ENCODE results near the gene HABP4.

HABP4 gene

GRCh38 chr9:96515621-96516470, 65.9 kb downstream of the HABP4 start:
- peaks cover 27% of the 10 kb centered on the region for H3K36me3 ChIP-seq

GRCh38 chr9:96519095-96519494, 69.1 kb downstream of the HABP4 start:
- H3K4me1 ChIP-seq (ENCODE audit: control insufficient read depth in 1 of 2, insufficient read depth in 1 of 2, low read depth in 1 of 2, low read length in 1 of 2): peaks cover 13 to 16% of the 10 kb centered on the region in 2 experiments
- TF ChIP-seq, protein P1, sequence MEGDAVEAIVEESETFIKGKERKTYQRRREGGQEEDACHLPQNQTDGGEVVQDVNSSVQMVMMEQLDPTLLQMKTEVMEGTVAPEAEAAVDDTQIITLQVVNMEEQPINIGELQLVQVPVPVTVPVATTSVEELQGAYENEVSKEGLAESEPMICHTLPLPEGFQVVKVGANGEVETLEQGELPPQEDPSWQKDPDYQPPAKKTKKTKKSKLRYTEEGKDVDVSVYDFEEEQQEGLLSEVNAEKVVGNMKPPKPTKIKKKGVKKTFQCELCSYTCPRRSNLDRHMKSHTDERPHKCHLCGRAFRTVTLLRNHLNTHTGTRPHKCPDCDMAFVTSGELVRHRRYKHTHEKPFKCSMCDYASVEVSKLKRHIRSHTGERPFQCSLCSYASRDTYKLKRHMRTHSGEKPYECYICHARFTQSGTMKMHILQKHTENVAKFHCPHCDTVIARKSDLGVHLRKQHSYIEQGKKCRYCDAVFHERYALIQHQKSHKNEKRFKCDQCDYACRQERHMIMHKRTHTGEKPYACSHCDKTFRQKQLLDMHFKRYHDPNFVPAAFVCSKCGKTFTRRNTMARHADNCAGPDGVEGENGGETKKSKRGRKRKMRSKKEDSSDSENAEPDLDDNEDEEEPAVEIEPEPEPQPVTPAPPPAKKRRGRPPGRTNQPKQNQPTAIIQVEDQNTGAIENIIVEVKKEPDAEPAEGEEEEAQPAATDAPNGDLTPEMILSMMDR (IDR thresholded peaks at IDR 0.05): no peak
- H3K4me3 ChIP-seq (ENCODE audit: low read depth in 1 of 2, low read length in 1 of 2): no peak overlapping the region
- no peak overlapping the region for H3K27ac ChIP-seq
- no peaks in the 10 kb centered on the region for H3K27me3 ChIP-seq
- H3K9me3 ChIP-seq: no peaks in the 10 kb centered on the region
- peaks cover 16% of the 10 kb centered on the region for H3K36me3 ChIP-seq

More at GRCh38 chr9:96515621-96516470, 65.9 kb downstream of the HABP4 start:
- Histone ChIP-seq H3K27ac (no peak overlapping the region), H3K9me3 (no peaks in the 10 kb centered on the region), H3K27me3 (no peaks in the 10 kb centered on the region), H3K4me3 (ENCODE audit: low read depth in 1 of 2, low read length in 1 of 2) (no peak overlapping the region), H3K4me1 (ENCODE audit: control insufficient read depth in 1 of 2, insufficient read depth in 1 of 2, low read depth in 1 of 2, low read length in 1 of 2) (no peaks in the 10 kb centered on the region)
- TF ChIP-seq, protein P1 (IDR thresholded peaks at IDR 0.05): no peak

DNA sequence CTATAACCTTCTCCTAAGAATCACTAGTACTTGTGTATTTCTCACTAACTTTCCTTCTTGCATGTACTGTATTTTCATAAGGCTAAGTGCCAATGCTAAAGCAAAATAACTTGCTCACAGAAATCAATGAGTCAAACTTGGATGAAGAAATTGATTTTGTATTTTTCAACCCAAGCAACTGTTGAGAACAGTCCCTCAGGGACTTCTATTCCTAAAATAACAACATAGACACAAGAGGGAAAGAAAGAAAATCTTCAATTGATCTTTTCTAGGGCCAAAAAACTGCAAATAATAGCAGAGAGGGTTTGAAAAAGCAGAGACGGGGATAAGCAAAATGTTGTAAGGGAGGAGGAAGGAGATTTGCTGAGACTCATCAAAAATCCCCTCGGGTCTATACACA, 69.8 kb downstream of the HABP4 start:
- Histone ChIP-seq H3K9me3 (no peaks in the 10 kb centered on the region), H3K27ac (no peak overlapping the region), H3K27me3 (no peaks in the 10 kb centered on the region), H3K4me3 (ENCODE audit: low read depth in 1 of 2, low read length in 1 of 2) (no peak overlapping the region), H3K4me1 (ENCODE audit: control insufficient read depth in 1 of 2, insufficient read depth in 1 of 2, low read depth in 1 of 2, low read length in 1 of 2) (peaks cover 13 to 16% of the 10 kb centered on the region in 2 experiments), H3K36me3 (peaks cover 9% of the 10 kb centered on the region)
- TF ChIP-seq, protein P1 (IDR thresholded peaks at IDR 0.05): no peak

GRCh38 chr9:96522366-96522765, 72.4 kb downstream of the HABP4 start:
- Histone ChIP-seq H3K4me3 (ENCODE audit: low read depth in 1 of 2, low read length in 1 of 2) (no peak overlapping the region), H3K9me3 (no peaks in the 10 kb centered on the region), H3K27me3 (no peaks in the 10 kb centered on the region), H3K4me1 (ENCODE audit: control insufficient read depth in 1 of 2, insufficient read depth in 1 of 2, low read depth in 1 of 2, low read length in 1 of 2) (peaks cover 13 to 16% of the 10 kb centered on the region in 2 experiments), H3K27ac (peak overlapping the region; percentile 61), H3K36me3 (peaks cover 8% of the 10 kb centered on the region)
- TF ChIP-seq, protein P1 (IDR thresholded peaks at IDR 0.05): no peak

DNA sequence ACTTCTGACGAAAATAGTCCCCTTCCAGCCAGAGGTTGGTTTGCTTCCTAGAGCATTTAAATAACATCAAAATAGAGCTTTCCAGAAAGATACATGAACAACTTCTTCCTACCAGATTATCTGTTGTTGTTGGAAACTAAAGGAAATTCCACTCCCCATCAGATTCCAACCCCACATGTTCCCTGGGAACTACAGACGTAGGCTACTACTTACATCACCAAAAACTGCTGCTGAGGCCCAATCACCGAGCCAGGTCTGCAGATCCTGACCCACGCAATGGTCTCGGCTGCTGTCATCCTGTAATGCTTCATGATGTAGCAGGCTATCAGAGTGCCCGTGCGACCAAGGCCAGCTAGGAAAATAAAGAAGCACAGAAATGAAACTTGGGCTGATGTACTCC, 73.4 kb downstream of the HABP4 start:
- TF ChIP-seq, protein P1 (IDR thresholded peaks at IDR 0.05): no peak
- H3K36me3 ChIP-seq: peaks cover 3% of the 10 kb centered on the region
- H3K4me1 ChIP-seq (ENCODE audit: control insufficient read depth in 1 of 2, insufficient read depth in 1 of 2, low read depth in 1 of 2, low read length in 1 of 2): peaks cover 13 to 16% of the 10 kb centered on the region in 2 experiments
- no peak overlapping the region for H3K27ac ChIP-seq
- H3K9me3 ChIP-seq: no peaks in the 10 kb centered on the region
- H3K4me3 ChIP-seq (ENCODE audit: low read depth in 1 of 2, low read length in 1 of 2): no peak overlapping the region
- H3K27me3 ChIP-seq: no peaks in the 10 kb centered on the region
